ENCODE measurements around the gene TRIM14.

DNA sequence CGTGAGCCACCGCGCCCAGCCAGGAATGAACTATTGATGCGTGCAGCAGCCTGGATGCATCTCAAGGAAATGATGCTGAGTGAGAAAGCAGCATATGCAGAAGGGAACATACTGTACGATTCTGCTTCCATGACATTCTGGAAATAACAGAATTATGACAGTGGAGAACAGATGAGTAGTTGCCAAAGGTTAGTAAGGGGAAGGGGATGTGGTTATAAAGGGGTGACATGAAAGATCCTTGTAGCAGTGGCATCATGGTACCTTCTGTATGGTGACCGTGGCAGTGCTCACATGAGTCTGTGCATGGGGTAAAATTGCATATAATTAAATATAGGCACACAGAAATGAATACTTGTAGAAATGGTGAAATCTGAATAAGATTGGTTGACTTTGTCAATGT, 49.5 kb downstream of the TRIM14 start:
- TF ChIP-seq, protein P1, sequence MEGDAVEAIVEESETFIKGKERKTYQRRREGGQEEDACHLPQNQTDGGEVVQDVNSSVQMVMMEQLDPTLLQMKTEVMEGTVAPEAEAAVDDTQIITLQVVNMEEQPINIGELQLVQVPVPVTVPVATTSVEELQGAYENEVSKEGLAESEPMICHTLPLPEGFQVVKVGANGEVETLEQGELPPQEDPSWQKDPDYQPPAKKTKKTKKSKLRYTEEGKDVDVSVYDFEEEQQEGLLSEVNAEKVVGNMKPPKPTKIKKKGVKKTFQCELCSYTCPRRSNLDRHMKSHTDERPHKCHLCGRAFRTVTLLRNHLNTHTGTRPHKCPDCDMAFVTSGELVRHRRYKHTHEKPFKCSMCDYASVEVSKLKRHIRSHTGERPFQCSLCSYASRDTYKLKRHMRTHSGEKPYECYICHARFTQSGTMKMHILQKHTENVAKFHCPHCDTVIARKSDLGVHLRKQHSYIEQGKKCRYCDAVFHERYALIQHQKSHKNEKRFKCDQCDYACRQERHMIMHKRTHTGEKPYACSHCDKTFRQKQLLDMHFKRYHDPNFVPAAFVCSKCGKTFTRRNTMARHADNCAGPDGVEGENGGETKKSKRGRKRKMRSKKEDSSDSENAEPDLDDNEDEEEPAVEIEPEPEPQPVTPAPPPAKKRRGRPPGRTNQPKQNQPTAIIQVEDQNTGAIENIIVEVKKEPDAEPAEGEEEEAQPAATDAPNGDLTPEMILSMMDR (IDR thresholded peaks at IDR 0.05) = no peak
- TF ChIP-seq EP300 (IDR thresholded peaks at IDR 0.05) = no peak

Measured in ovary (tissue), 3 donors.